ENCODE data around the gene PRDX6.
A peak's percentile ranks its signal among the peaks of the same experiment; 100 is the strongest.
"Not testable (repeated sequence)": the region's sequence is repeated elsewhere in the genome, so short reads cannot be mapped to it uniquely, and the experiment has no call there.

PRDX6 gene

DNA sequence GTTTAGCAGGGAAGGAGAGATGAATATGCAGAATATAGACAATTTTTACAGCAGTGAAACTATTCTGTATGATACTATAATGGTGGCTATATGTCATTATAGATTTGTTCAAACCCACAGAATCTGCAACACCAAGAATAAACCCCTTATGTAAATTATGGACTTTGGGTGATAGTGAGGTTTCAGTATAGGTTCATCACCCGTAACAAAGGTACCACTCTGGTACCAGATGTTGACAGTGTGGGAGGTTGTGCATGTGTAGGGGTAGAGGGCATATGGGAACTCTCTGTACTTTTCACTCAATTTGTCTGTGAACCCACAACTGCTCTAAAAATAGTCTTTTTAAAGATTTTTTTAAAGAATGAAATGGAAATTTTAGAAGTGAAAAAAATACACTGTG, 29.9 kb upstream of the PRDX6 start:
- peak; percentile 39 for DNase-seq (ENCODE audit: low read depth)
- H3K4me3 ChIP-seq (ENCODE audit: low read depth, low read length), result no peak overlapping the region
- TF ChIP-seq, protein P1, sequence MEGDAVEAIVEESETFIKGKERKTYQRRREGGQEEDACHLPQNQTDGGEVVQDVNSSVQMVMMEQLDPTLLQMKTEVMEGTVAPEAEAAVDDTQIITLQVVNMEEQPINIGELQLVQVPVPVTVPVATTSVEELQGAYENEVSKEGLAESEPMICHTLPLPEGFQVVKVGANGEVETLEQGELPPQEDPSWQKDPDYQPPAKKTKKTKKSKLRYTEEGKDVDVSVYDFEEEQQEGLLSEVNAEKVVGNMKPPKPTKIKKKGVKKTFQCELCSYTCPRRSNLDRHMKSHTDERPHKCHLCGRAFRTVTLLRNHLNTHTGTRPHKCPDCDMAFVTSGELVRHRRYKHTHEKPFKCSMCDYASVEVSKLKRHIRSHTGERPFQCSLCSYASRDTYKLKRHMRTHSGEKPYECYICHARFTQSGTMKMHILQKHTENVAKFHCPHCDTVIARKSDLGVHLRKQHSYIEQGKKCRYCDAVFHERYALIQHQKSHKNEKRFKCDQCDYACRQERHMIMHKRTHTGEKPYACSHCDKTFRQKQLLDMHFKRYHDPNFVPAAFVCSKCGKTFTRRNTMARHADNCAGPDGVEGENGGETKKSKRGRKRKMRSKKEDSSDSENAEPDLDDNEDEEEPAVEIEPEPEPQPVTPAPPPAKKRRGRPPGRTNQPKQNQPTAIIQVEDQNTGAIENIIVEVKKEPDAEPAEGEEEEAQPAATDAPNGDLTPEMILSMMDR (IDR thresholded peaks at IDR 0.05; ENCODE audit: insufficient read depth, low read depth, low read length, missing control alignments), result no peak

GRCh38 chr1:173448945-173449344, 28.2 kb upstream of the PRDX6 start:
- H3K4me3 ChIP-seq (ENCODE audit: low read depth, low read length), result no peak overlapping the region
- TF ChIP-seq, protein P1 (IDR thresholded peaks at IDR 0.05; ENCODE audit: insufficient read depth, low read depth, low read length, missing control alignments), result no peak
- DNase-seq (ENCODE audit: low read depth), result no peak

DNA sequence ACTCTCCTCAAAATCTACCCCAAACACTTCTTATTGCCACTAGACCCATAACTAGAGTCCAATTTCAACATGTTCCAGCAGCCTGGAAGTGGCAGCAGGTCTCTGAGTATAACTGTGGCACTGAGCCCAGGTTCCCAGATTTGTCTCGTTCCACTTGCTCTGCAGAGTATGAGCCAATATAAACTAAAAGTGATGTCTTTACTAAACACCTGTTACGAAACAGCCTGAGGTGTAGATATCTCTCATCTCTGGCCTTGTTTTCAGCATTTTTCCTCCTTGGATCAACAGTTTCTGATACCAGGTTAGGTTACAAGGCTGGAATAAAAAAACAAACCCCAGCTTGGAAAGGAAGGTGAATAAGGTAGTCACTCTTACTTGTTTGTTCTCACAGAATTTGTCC, 25.2 kb upstream of the PRDX6 start:
- no peak overlapping the region for H3K4me3 ChIP-seq (ENCODE audit: low read depth, low read length)
- no peak for DNase-seq (ENCODE audit: low read depth)
- TF ChIP-seq, protein P1 (IDR thresholded peaks at IDR 0.05; ENCODE audit: insufficient read depth, low read depth, low read length, missing control alignments), result no peak

DNA sequence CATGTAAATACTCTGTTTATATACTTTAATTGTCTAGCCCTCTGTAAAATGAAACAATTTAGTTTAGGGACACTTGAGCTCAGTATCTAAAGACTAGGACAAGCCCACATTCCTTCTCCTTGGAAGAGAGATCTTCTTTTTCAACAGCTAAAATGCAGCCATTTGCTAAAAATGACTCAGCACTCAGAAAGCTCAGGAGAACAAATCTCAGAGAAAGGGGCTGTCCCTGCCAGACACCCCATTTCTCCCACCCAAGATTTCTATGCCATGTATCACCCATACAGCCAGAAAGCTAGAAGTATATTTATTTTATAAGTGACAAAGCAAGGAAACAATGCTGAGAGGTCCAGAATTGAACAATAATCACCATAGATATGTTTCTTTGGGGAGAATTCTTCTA, 23.2 kb upstream of the PRDX6 start:
- H3K4me3 ChIP-seq (ENCODE audit: low read depth, low read length), result no peak overlapping the region
- TF ChIP-seq, protein P1 (IDR thresholded peaks at IDR 0.05; ENCODE audit: insufficient read depth, low read depth, low read length, missing control alignments), result no peak
- DNase-seq (ENCODE audit: low read depth), result no peak

- TF ChIP-seq, protein P1 (IDR thresholded peaks at IDR 0.05; ENCODE audit: insufficient read depth, low read depth, low read length, missing control alignments), result no peak
- DNase-seq (ENCODE audit: low read depth), result peak; percentile 5
- H3K4me3 ChIP-seq (ENCODE audit: low read depth, low read length), result no peak overlapping the region
Measured at GRCh38 chr1:173454966-173455524, 22.1 kb upstream of the PRDX6 start.

DNA sequence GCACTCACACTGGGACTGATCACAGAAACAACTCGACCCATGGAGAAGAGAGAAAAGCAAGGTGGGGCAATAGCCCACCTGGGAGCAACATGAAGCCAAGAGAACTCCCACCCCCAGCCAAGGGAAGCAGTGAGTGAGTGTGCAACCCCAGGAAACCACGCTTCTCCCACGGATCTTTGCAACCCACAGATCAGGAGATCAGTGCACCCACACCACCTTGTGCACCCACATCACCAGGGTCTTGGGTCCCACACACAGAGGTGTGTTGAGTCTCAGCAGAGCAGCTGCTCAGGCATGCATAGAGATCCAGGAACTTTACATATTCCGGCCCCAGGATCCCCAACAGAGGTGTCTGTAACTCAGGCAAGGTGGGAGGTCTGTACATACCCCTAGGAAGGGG, 17.2 kb upstream of the PRDX6 start:
- no peak for DNase-seq (ENCODE audit: low read depth)
- TF ChIP-seq, protein P1 (IDR thresholded peaks at IDR 0.05; ENCODE audit: insufficient read depth, low read depth, low read length, missing control alignments), result no peak
- no peak overlapping the region for H3K4me3 ChIP-seq (ENCODE audit: low read depth, low read length)

DNA sequence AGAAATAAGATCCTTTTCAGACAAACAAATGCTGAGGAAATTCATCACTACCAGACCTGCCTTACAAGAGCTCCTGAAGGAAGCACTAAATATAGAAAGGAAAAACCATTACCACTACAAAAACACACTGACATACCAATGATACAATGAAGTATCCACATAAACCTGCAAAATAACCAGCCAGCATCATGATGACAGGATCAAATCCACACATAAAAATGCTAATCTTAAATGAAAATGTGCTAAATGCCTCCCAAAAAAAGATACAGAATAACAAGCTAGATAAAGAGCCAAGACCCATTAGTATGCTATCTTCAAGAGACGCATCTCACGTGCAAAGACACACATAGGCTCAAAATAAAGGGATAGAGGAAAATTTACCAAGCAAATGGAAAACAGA, 14.5 kb upstream of the PRDX6 start:
- not testable (repeated sequence) for H3K4me3 ChIP-seq (ENCODE audit: low read depth, low read length); DNase-seq (ENCODE audit: low read depth)

DNA sequence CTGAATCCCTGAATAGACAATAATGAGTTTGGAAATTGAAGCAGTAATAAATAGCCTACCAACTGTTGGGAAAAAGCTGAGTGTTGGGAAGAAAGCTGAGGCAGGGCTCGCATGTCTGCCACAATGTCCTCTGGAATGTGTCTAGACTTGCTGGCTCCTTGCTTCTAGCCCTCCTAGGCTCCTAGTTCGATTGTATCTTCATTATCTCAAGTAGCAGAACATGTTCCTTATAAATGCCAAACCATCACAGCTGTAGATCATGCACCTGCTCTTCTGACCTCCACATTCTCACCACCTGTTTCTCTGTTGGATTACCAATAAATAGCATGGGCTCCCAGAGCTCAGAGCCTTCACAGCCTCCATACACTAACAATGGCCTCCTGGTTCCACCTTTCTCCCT, 12.9 kb upstream of the PRDX6 start:
- H3K4me3 ChIP-seq (ENCODE audit: low read depth, low read length); DNase-seq (ENCODE audit: low read depth): not testable (repeated sequence)

Data from GM12865 (cell line).